IMR-90 (cell line): Measurements from ENCODE around the gene ATP9B.

Source experiments
- CEBPB ChIP-seq: IDR thresholded peaks from 2 replicates; pipeline ENCODE4 v1.6.1; 2012; ENCODE audit warnings: low read depth, low read length, improper control_type of control experiment
- CTCF ChIP-seq: conservative IDR thresholded peaks from 2 replicates; pipeline ENCODE4 v1.5.1; 2012; ENCODE audit warnings: mild to moderate bottlenecking, low read depth, low read length, improper control_type of control experiment
- RAD21 ChIP-seq: IDR thresholded peaks from 2 replicates; pipeline ENCODE4 v1.6.1; 2012; ENCODE audit warnings: low read length, improper control_type of control experiment
- RFX5 ChIP-seq: IDR thresholded peaks from 2 replicates; pipeline ENCODE4 v1.8.0; 2012; ENCODE audit warnings: low read depth, mild to moderate bottlenecking, low read length, moderate library complexity
- USF2 ChIP-seq: fragments of 150-350 bp; IDR thresholded peaks from 2 replicates; pipeline ENCODE4 v1.6.1; 2017; ENCODE audit warnings: mild to moderate bottlenecking, antibody characterized with exemption, low read length, low read depth

- no peak for TF ChIP-seq RAD21
- TF ChIP-seq RFX5 = no peak
- TF ChIP-seq CTCF = no peak
- TF ChIP-seq USF2 = no peak
- TF ChIP-seq CEBPB = no peak
Observed at GRCh38 chr18:79302120-79302519, 232.9 kb downstream of the ATP9B start.
